ENCODE measurements around the gene SLC2A9. TPM values are rescaled to one million over a fixed set of nuclear protein-coding genes. Genes with fewer than 3 reads are reported as not detected.

The SLC2A9 gene
- total and polyA plus RNA-seq, 2 of the 4 experiments (the other 2 are of a cell fraction) = 0.72 to 2.1 TPM

GRCh38 chr4:10023050-10023419, 1.7 kb upstream of the SLC2A9 start:
- no peak overlapping the region for H2AK5ac ChIP-seq (ENCODE audit: low read depth, low read length)
- no peak overlapping the region for H3K9ac ChIP-seq (ENCODE audit: low read depth, low read length)
- H4K5ac ChIP-seq (ENCODE audit: low read depth, low read length) = no peak overlapping the region
- H3K4me2 ChIP-seq (ENCODE audit: low read depth, low read length) = no peak overlapping the region
- no peaks in the 10 kb centered on the region for H4K20me1 ChIP-seq (ENCODE audit: insufficient read depth, low read length)
- TF ChIP-seq CHD1 (IDR thresholded peaks at IDR 0.05; ENCODE audit: low read depth, low read length) = no peak
- no peak for TF ChIP-seq CTCF (conservative IDR thresholded peaks at IDR 0.05; ENCODE audit: low read depth, low read length)
- TF ChIP-seq RFX5 (IDR thresholded peaks at IDR 0.05; ENCODE audit: low read depth, low read length) = no peak
- H3K27me3 ChIP-seq (ENCODE audit: control insufficient read depth, insufficient read depth, low read length) = no peaks in the 10 kb centered on the region
- H3K36me3 ChIP-seq (ENCODE audit: control insufficient read depth, insufficient read depth, low read length) = no peaks in the 10 kb centered on the region
- no peak overlapping the region for H2BK120ac ChIP-seq (ENCODE audit: low read depth, low read length)
- no peak overlapping the region for H3K4ac ChIP-seq (ENCODE audit: low read depth, low read length)
- H4K91ac ChIP-seq (ENCODE audit: insufficient read depth, low read depth, low read length) = no peak overlapping the region
- ChIA-PET CTCF (interaction anchor here (1.1 kb wide), 1 partner anchor 41 kb away, joined by 3 read pairs; no protein-coding TSS in a partner anchor), POLR2A (ENCODE audit: unreplicated experiment) (no interaction called here)
- no peak overlapping the region for H2BK5ac ChIP-seq (ENCODE audit: low read depth, low read length, poor library complexity, severe bottlenecking)
- H3K56ac ChIP-seq (ENCODE audit: extremely low read depth, insufficient read depth, low read length) = no peak overlapping the region
- no peak overlapping the region for H4K8ac ChIP-seq (ENCODE audit: low read depth in 2 of 2, low read length in 2 of 2)
- no peak overlapping the region for H2BK20ac ChIP-seq (ENCODE audit: low read depth, low read length)
- intact Hi-C loops (cut with micrococcal nuclease) = no loop called here
- DNase-seq (no peak), ATAC-seq (ENCODE audit: low read depth) (no peak)
- dilution Hi-C loops (cut with HindIII; ENCODE audit: low sequenced_read_pairs, unreplicated experiment) = no loop called here
- peaks cover 11% of the 10 kb centered on the region for H3K9me1 ChIP-seq (ENCODE audit: insufficient read depth, low read length)
- H3K4me1 ChIP-seq (ENCODE audit: control insufficient read depth, insufficient read depth, low read length) = peaks cover 7% of the 10 kb centered on the region; the same call in 1 of the 2 replicates
- no peak overlapping the region for H3K4me3 ChIP-seq (ENCODE audit: insufficient read depth, low read depth, low read length)
- no TSS peak for BruUV-seq (replicated peaks)
- H2BK15ac ChIP-seq (ENCODE audit: low read depth, low read length) = no peak overlapping the region
- no peak overlapping the region for H3K14ac ChIP-seq (replicated peaks; ENCODE audit: low read depth, low read length)
- H2AFZ ChIP-seq (replicated peaks; ENCODE audit: low read length, poor library complexity) = no peak overlapping the region
- no peaks in the 10 kb centered on the region for H3K9me3 ChIP-seq (ENCODE audit: control insufficient read depth, insufficient read depth, low read length)
- no peak overlapping the region for H2AK9ac ChIP-seq (replicated peaks; ENCODE audit: low read depth, low read length, poor library complexity)
- H3K18ac ChIP-seq (ENCODE audit: low read depth, low read length) = no peak overlapping the region
- H3K23ac ChIP-seq (ENCODE audit: low read depth, low read length) = no peak overlapping the region
- 100% methylated on average over 1 of the region's 5 CpGs; no CpG with 5 or more reads in 1 of the 2 experiments for WGBS, 2 experiments (ENCODE audit: extremely low coverage in 2 of 2, insufficient read length in 1 of 2)
- H3K27ac ChIP-seq (ENCODE audit: insufficient read depth, low read length) = no peak overlapping the region
- H3K79me1 ChIP-seq (ENCODE audit: low read depth in 1 of 2, low read length in 2 of 2) = no peaks in the 10 kb centered on the region
- in situ Hi-C loops (cut with MboI; ENCODE audit: low sequenced_read_pairs) = no loop called here
